HepG2 (cell line): ENCODE results near the gene PIK3C3. TPM values are rescaled to one million over a fixed set of nuclear protein-coding genes. Genes with fewer than 3 reads are reported as not detected.

Source experiments
- CHD2 ChIP-seq: IDR thresholded peaks from 2 replicates; pipeline ENCODE4 v1.6.1; 2011; ENCODE audit warnings: low read depth, low read length, improper control_type of control experiment
- ELF3 ChIP-seq: IDR thresholded peaks from 2 replicates; pipeline ENCODE4 v1.6.1; 2016; ENCODE audit warnings: missing genetic modification reagents, missing compliant biosample characterization
- FOSL2 ChIP-seq: sonication (generic); formaldehyde crosslinking; IDR thresholded peaks from 2 replicates; pipeline ENCODE4 v1.4.0; 2020; ENCODE audit warnings: missing genetic modification reagents
- KMT2A ChIP-seq: sonication (generic); formaldehyde crosslinking; IDR thresholded peaks from 2 replicates; pipeline ENCODE4 v1.4.0; 2020; ENCODE audit warnings: missing genetic modification reagents
- NFYC ChIP-seq: IDR thresholded peaks from 2 replicates; pipeline ENCODE4 v1.6.1; 2016; ENCODE audit warnings: missing genetic modification reagents, missing compliant biosample characterization
- PBX3 ChIP-seq: sonication (generic); formaldehyde crosslinking; IDR thresholded peaks from 2 replicates; pipeline ENCODE4 v1.8.1; 2023; ENCODE audit warnings: missing genetic modification reagents, inconsistent platforms, borderline replicate concordance
- POLR2A ChIP-seq, 2 experiments: IDR thresholded peaks; 2 replicates each; pipeline ENCODE4 v1.6.1; 2011; ENCODE audit warnings: low read depth in 2 of 2, low read length in 2 of 2, mild to moderate bottlenecking in 1 of 2, moderate library complexity in 1 of 2; ENCODE audit not compliant: insufficient read depth in 1 of 2
- SIN3A ChIP-seq: IDR thresholded peaks from 2 replicates; pipeline ENCODE4 v1.6.1; 2011; ENCODE audit warnings: low read depth, mild to moderate bottlenecking, control low read depth, low read length, borderline replicate concordance
- SPEN ChIP-seq: sonication (generic); formaldehyde crosslinking; IDR thresholded peaks from 2 replicates; pipeline ENCODE4 v1.5.1; 2020; ENCODE audit warnings: low read depth, mild to moderate bottlenecking, missing genetic modification reagents
- TAF1 ChIP-seq: sonication (generic); formaldehyde crosslinking; IDR thresholded peaks from 2 replicates; pipeline ENCODE4 v1.4.0; 2020; ENCODE audit warnings: missing genetic modification reagents
- ZBTB1 ChIP-seq: sonication (generic); formaldehyde crosslinking; IDR thresholded peaks from 2 replicates; pipeline ENCODE4 v1.4.0; 2020; ENCODE audit warnings: missing genetic modification reagents, borderline replicate concordance
- ZFP91 ChIP-seq: sonication (generic); formaldehyde crosslinking; IDR thresholded peaks from 2 replicates; pipeline ENCODE4 v1.9.0; 2022; ENCODE audit warnings: missing genetic modification reagents, mild to moderate bottlenecking, borderline replicate concordance
- ZFY ChIP-seq: sonication (generic); formaldehyde crosslinking; IDR thresholded peaks from 2 replicates; pipeline ENCODE4 v1.4.0; 2020; ENCODE audit warnings: missing genetic modification reagents
- ZMYM4 ChIP-seq: sonication (generic); formaldehyde crosslinking; IDR thresholded peaks from 2 replicates; pipeline ENCODE4 v1.8.1; 2023; ENCODE audit warnings: mild to moderate bottlenecking, missing genetic modification reagents
- ZNF318 ChIP-seq: sonication (generic); formaldehyde crosslinking; IDR thresholded peaks from 2 replicates; pipeline ENCODE4 v1.4.0; 2020; ENCODE audit warnings: mild to moderate bottlenecking, missing genetic modification reagents
- ZNF331 ChIP-seq: sonication (generic); formaldehyde crosslinking; IDR thresholded peaks from 2 replicates; pipeline ENCODE4 v1.4.0; 2020; ENCODE audit warnings: missing genetic modification reagents
- ZNF83 ChIP-seq: sonication (generic); formaldehyde crosslinking; IDR thresholded peaks from 2 replicates; pipeline ENCODE4 v1.4.0; 2020; ENCODE audit warnings: missing genetic modification reagents, mild to moderate bottlenecking, borderline replicate concordance
- polyA plus RNA-seq, 8 experiments: library from polyadenylated mRNA; depleted of rRNA in 3 of 8; stranded (reverse) in 7 of 8; unstranded in 1 of 8; fragments of >200 nt; fragmentation: Illumina TruSeq in 4 of 8; extraction: Trizol in 4 of 8; gene quantifications; 2 replicates each; pipeline versions ENCODE4 v1.2.1 to v1.2.3, GENCODE V29; 2011 to 2016; ENCODE audit warnings: low read depth in 4 of 8, missing spikeins in 1 of 8, mixed read lengths in 1 of 8; ENCODE audit not compliant: insufficient read depth in 1 of 8
- total RNA-seq, 5 experiments: library from RNA; depleted of rRNA; stranded (reverse); fragments of >200 nt; fragmentation: Illumina TruSeq; extraction: Trizol; gene quantifications; 2 replicates each; pipeline ENCODE4 v1.2.3, GENCODE V29; 2016; ENCODE audit warnings: low read depth in 1 of 5

The PIK3C3 gene
- total and polyA plus RNA-seq, 2 of the 13 experiments (the other 11 are each of a cell fraction or from before 2014, with no cell fraction given), result 42.8 to 46.4 TPM

GRCh38 chr18:41954827-41955613 lies at the start of gene PIK3C3 (continued):
- no peak for TF ChIP-seq ZNF318 (CRISPR knock-in tag)
- 0 out of 2 replicates have a peak, but pooled peaks have one; percentile 14 for TF ChIP-seq FOSL2 (CRISPR knock-in tag)
- TF ChIP-seq ZFY (CRISPR knock-in tag), result peak; percentile 88
- TF ChIP-seq ZBTB1, result no peak
- TF ChIP-seq CHD2, result no peak
- TF ChIP-seq ZMYM4, result peak; percentile 88
- peak; percentile 67 to 68 for TF ChIP-seq POLR2A (IDR thresholded peaks at IDR 0.05; ENCODE audit: insufficient read depth in 1 of 2, low read depth in 2 of 2, low read length in 2 of 2)
- peak; percentile 49 for TF ChIP-seq TAF1
- no peak for TF ChIP-seq ZNF83 (CRISPR knock-in tag)
- TF ChIP-seq NFYC (CRISPR knock-in tag), result peak; percentile 87
- TF ChIP-seq SIN3A, result peak; percentile 77; the same call in 1 of the 2 replicates
- TF ChIP-seq ELF3 (CRISPR knock-in tag), result peak; percentile 79
- peak; percentile 45; the same call in 1 of the 2 replicates for TF ChIP-seq KMT2A (CRISPR knock-in tag)
- TF ChIP-seq PBX3 (CRISPR knock-in tag), result no peak
- TF ChIP-seq SPEN (CRISPR knock-in tag), result peak; percentile 49
- TF ChIP-seq ZNF331 (CRISPR knock-in tag), result peak; percentile 13; the same call in 1 of the 2 replicates
- TF ChIP-seq ZFP91, result peak; percentile 99
